Naive B cell (primary cell): ENCODE measurements around the gene PON2. TPM values are rescaled to one million over a fixed set of nuclear protein-coding genes. Genes with fewer than 3 reads are reported as not detected.
"Not testable (repeated sequence)": the region's sequence is repeated elsewhere in the genome, so short reads cannot be mapped to it uniquely, and the experiment has no call there.

Source experiments
- ATAC-seq, 2 donors: fragments of 150-1000 bp; cut with Tn5 transposase; 2 replicates each; pipeline ENCODE4 v1.10.0; 2021; ENCODE audit warnings: low read depth in 2 of 2, mild to moderate bottlenecking in 2 of 2, moderate library complexity in 2 of 2
- DNase-seq: peaks from one replicate; pipeline ENCODE4 v3.0.0; 2022
- H3K27ac Mint-ChIP-seq, 6 donors: one replicate each; pipeline ENCODE4 v1.8.0; 2020 to 2022; ENCODE audit warnings: mild to moderate bottlenecking in 6 of 6, mixed read lengths in 6 of 6, moderate library complexity in 5 of 6, inconsistent platforms in 2 of 6
- H3K27me3 Mint-ChIP-seq, 3 donors: one replicate each; pipeline ENCODE4 v1.8.0; 2021 to 2022; ENCODE audit warnings: mixed read lengths in 3 of 3, mild to moderate bottlenecking in 1 of 3
- H3K36me3 Mint-ChIP-seq, 2 donors: one replicate each; pipeline ENCODE4 v1.8.0; 2020 to 2022; ENCODE audit warnings: mixed read lengths in 2 of 2, inconsistent platforms in 1 of 2, mild to moderate bottlenecking in 1 of 2
- H3K4me1 Mint-ChIP-seq, 3 donors: one replicate each; pipeline ENCODE4 v1.8.0; 2020 to 2022; ENCODE audit warnings: mixed read lengths in 3 of 3, inconsistent platforms in 1 of 3, mild to moderate bottlenecking in 1 of 3, moderate library complexity in 1 of 3
- H3K4me3 Mint-ChIP-seq, 8 donors: one replicate each; pipeline ENCODE4 v1.8.0; 2020 to 2022; ENCODE audit warnings: mild to moderate bottlenecking in 8 of 8, mixed read lengths in 8 of 8, moderate library complexity in 8 of 8, inconsistent platforms in 2 of 8
- H3K9me3 Mint-ChIP-seq, 7 donors: one replicate each; pipeline ENCODE4 v1.8.0; 2020 to 2022; ENCODE audit warnings: mixed read lengths in 7 of 7, mild to moderate bottlenecking in 5 of 7, inconsistent platforms in 2 of 7, moderate library complexity in 1 of 7
- polyA plus RNA-seq, 6 donors: library from polyadenylated mRNA; unstranded; fragments of 300-500 nt; fragmentation: Illumina TruSeq; gene quantifications; one replicate each; pipeline ENCODE4 v1.2.3, GENCODE V29; 2021; ENCODE audit warnings: low read depth in 6 of 6

PON2 gene
- polyA plus RNA-seq, 6 donors from 2014 or later, result 1.0 to 5.1 (median 3.9) TPM

DNA sequence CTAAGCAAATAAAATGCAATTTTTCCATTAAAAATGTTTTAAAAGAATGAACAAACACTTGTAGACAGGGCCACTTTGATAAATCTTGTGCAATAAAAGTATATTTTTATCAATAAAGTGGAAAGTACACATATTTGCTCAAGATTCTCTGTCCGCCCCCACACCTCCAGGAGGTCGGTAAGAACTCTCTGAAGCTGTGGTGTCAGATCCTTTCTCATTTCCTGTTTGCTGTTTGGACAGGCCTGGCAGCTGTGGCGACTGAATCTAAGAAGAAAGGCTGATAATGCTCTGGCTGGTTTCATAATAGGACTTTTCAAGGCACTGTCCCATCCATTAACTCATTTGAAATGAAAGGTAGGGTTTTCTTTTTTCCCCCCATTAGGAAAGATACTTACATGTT, 35.6 kb upstream of the PON2 start:
- peak; percentile 9 for DNase-seq
- Mint-ChIP-seq H3K36me3 (no peaks in the 10 kb centered on the region), H3K4me1 (peaks cover 7 to 17% (median 13%) of the 10 kb centered on the region in 3 donors), H3K27me3 (peaks cover 0 to 5% (median 0%) of the 10 kb centered on the region in 3 donors), H3K9me3 (no peaks in the 10 kb centered on the region), H3K4me3 (peak overlapping the region in 1 of 8 donors; percentile 36), H3K27ac (no peak overlapping the region)
- ATAC-seq, result peak; percentile 65 to 71

DNA sequence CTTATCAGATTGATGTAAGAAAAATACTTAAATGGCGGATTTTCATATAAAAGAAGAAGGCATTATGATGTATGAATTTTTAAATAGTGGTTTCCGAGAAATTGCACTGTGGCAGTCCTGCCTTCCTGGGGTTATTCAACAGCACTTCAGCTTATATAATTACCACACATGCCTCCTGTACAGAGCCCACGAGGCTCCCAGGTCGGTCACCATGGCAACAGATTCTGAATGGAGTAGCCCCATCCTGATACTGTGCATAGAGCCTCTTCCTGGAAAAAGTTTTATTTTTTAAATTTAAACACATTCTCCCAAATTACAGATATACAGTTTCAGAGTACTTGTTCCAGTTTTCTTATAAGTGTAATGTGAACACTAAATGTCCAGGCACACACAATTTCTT, 35.0 kb upstream of the PON2 start:
- Mint-ChIP-seq H3K4me3 (no peak overlapping the region), H3K36me3 (no peaks in the 10 kb centered on the region), H3K4me1 (peaks cover 7 to 17% (median 13%) of the 10 kb centered on the region in 3 donors), H3K27ac (no peak overlapping the region), H3K9me3 (no peaks in the 10 kb centered on the region), H3K27me3 (peaks cover 0 to 5% (median 0%) of the 10 kb centered on the region in 3 donors)
- DNase-seq (no peak), ATAC-seq (no peak)

- DNase-seq (no peak), ATAC-seq (no peak)
- Mint-ChIP-seq H3K36me3 (no peaks in the 10 kb centered on the region), H3K27me3 (peaks cover 0 to 5% (median 0%) of the 10 kb centered on the region in 3 donors), H3K4me1 (peaks cover 7 to 17% (median 13%) of the 10 kb centered on the region in 3 donors), H3K9me3 (no peaks in the 10 kb centered on the region), H3K27ac (no peak overlapping the region), H3K4me3 (no peak overlapping the region)
Measured at GRCh38 chr7:95469187-95469586, 34.4 kb upstream of the PON2 start.

DNA sequence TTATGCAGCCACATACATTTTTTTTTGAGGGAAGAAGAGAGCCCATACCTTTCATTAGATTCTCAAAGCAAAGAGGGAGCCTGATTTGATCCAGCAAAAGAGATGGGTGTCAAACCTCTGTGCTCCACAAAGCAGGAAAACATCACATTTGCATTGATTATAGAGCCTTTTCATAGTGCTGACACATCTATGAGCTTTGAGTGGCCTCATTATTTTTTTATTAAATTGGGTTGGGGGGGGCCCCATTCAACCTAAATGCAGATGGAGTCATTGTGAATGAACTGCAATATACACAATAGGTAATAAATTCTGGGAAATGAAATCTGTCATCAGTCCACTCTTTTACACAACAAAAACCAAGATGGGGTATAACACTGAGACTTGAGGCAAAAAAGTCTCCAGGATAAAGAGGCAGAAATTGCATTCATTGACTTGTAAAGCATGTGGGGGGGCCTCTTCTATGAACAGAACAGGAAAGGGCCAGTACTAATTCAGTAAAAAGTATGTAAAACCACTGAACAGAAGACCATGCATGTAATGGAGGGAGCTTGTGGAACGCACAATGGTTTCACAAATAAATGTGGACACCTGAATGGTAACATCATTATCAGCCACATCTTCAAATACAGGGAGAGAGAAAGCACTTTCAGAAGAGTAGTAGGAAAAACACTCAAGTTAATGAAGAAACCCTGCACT, 33.2 kb upstream of the PON2 start:
- peaks cover 0 to 5% (median 0%) of the 10 kb centered on the region in 3 donors for H3K27me3 Mint-ChIP-seq
- no peaks in the 10 kb centered on the region for H3K9me3 Mint-ChIP-seq
- ATAC-seq (no peak), DNase-seq (no peak)
- no peak overlapping the region for H3K4me3 Mint-ChIP-seq
- peaks cover 7 to 17% (median 13%) of the 10 kb centered on the region in 3 donors for H3K4me1 Mint-ChIP-seq
- no peak overlapping the region for H3K27ac Mint-ChIP-seq
- H3K36me3 Mint-ChIP-seq, result no peaks in the 10 kb centered on the region

- not testable (repeated sequence) for H3K4me1 Mint-ChIP-seq, ATAC-seq
Measured at GRCh38 chr7:95460653-95461052, 25.8 kb upstream of the PON2 start.

GRCh38 chr7:95457947-95458346, 23.1 kb upstream of the PON2 start:
- Mint-ChIP-seq H3K27me3 (peaks cover 22 to 50% (median 37%) of the 10 kb centered on the region in 3 donors), H3K9me3 (peaks cover 7 to 59% (median 22%) of the 10 kb centered on the region in 7 donors), H3K4me1 (peaks cover 4 to 6% (median 4%) of the 10 kb centered on the region in 3 donors), H3K27ac (no peak overlapping the region), H3K36me3 (peaks cover 12 to 40% of the 10 kb centered on the region in 2 donors), H3K4me3 (no peak overlapping the region)
- DNase-seq (no peak), ATAC-seq (no peak)

More at GRCh38 chr7:95460653-95461052, 25.8 kb upstream of the PON2 start:
- H3K27me3 Mint-ChIP-seq, result peaks cover 16 to 48% (median 37%) of the 10 kb centered on the region in 3 donors
- not testable (repeated sequence) for DNase-seq, H3K27ac Mint-ChIP-seq, H3K4me3 Mint-ChIP-seq
- peaks cover 7 to 59% (median 22%) of the 10 kb centered on the region in 7 donors for H3K9me3 Mint-ChIP-seq
- H3K36me3 Mint-ChIP-seq, result peaks cover 12 to 40% of the 10 kb centered on the region in 2 donors

DNA sequence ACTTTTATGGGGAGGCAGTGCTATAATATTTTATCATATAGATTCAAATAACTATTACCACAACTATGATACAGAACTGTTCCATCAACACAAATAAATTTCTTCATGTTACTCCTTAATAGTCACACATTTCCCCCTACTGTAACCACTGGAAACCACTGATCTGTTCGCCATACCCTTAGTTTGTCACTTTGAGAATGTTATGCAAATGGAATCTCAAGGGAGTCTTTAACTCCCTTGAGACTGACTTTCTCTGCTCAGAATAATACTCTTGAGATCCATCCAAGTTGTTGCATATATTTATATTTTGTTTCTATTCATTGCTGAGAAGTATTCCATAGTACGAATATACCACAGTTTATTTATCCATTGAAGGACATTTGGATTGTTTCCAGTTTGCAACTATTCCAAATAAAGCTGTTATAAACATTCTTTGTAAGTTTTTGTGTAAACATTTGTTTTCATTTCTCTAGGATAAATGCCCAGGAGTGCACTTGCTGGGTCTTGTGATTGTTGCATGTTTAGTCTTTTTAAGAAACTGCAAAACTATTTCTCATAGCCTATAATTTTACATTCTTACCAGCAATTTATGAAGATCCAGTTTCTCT, 19.7 kb upstream of the PON2 start:
- peaks cover 0 to 15% of the 10 kb centered on the region in 2 donors for H3K36me3 Mint-ChIP-seq
- H3K9me3 Mint-ChIP-seq, result peaks cover 0 to 31% (median 9%) of the 10 kb centered on the region in 7 donors
- H3K4me1 Mint-ChIP-seq, result peaks cover 4 to 6% (median 4%) of the 10 kb centered on the region in 3 donors
- H3K27ac Mint-ChIP-seq, result no peak overlapping the region
- peaks cover 16 to 42% (median 27%) of the 10 kb centered on the region in 3 donors for H3K27me3 Mint-ChIP-seq
- H3K4me3 Mint-ChIP-seq, result no peak overlapping the region
- DNase-seq, result no peak
- ATAC-seq, result peak; percentile 65 to 67

DNA sequence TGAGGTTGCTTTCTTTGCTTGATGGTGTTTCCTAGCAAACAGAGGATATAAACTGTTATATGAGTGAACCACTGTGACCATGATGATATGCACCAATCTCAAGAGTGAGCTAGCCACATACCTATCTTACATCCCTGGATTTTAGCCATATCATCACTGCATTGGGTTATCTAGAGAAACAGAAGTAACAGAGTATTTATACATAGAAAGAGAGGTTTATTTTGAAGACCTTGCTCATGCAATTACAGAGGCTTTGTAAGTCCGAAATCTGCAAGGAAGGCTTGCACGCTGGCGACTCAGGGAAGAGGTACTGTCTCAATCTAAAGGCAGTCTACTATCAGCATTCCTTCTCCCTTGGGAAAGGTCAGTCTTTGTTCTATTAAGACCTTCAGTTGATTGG, 11.8 kb upstream of the PON2 start:
- Mint-ChIP-seq H3K36me3 (no peaks in the 10 kb centered on the region), H3K9me3 (no peaks in the 10 kb centered on the region), H3K27ac (no peak overlapping the region), H3K27me3 (peaks cover 0 to 6% (median 6%) of the 10 kb centered on the region in 3 donors), H3K4me1 (no peaks in the 10 kb centered on the region), H3K4me3 (no peak overlapping the region)
- DNase-seq, result no peak
- ATAC-seq, result no peak

GRCh38 chr7:95444796-95445195, 10.0 kb upstream of the PON2 start:
- no peak overlapping the region for H3K27ac Mint-ChIP-seq
- no peaks in the 10 kb centered on the region for H3K9me3 Mint-ChIP-seq
- H3K4me3 Mint-ChIP-seq, result no peak overlapping the region
- H3K27me3 Mint-ChIP-seq, result peaks cover 6% of the 10 kb centered on the region in 3 donors
- H3K36me3 Mint-ChIP-seq, result no peaks in the 10 kb centered on the region
- DNase-seq (no peak), ATAC-seq (no peak)
- H3K4me1 Mint-ChIP-seq, result no peaks in the 10 kb centered on the region

DNA sequence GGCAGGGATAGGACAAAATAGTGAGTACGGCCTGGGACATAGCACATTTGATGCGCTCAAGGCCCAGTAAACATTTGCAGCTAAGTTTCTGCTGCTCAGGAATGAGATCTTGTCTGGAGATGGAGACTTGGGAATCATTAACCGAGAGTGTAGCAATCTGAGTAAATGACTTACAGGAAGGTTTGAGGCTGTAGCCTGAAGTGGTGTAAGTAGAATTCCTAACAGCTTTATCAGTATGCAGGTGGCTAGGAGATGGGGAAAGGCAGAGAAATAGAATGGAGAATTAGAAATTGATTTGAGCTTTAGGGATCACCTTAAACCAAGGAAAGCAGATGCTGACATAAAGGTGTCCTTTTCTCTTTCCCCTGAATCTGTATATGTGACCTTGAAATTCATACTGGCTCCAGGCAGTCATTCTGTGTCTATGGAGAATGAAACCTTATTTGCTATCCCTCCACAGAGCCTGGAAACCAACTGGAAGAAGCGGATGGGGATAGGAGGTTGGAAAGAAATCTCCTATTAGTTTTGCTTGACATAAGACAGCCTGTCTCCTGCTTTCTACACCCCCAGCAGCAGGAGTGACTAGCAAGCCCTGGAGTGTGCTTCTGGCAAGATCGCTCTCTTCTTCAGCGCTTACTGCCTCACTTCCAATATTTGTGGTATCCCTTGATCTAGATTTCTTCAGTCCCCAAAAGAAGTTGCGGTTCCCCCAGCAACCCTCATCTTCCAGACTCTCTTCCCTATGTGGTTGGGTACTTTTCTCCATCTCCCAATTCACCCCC, 6.4 kb upstream of the PON2 start:
- no peak for DNase-seq
- Mint-ChIP-seq H3K27me3 (peaks cover 6% of the 10 kb centered on the region in 3 donors), H3K36me3 (no peaks in the 10 kb centered on the region), H3K4me1 (no peaks in the 10 kb centered on the region), H3K4me3 (peak overlapping the region in 1 of 8 donors; percentile 1), H3K9me3 (no peaks in the 10 kb centered on the region), H3K27ac (no peak overlapping the region)
- ATAC-seq, result no peak

- Mint-ChIP-seq H3K27me3 (peaks cover 6% of the 10 kb centered on the region in 3 donors), H3K4me3 (no peak overlapping the region), H3K36me3 (no peaks in the 10 kb centered on the region), H3K4me1 (peaks cover 0 to 2% (median under 1%) of the 10 kb centered on the region in 3 donors), H3K27ac (no peak overlapping the region), H3K9me3 (no peaks in the 10 kb centered on the region)
- DNase-seq (no peak), ATAC-seq (no peak)
Measured at GRCh38 chr7:95440394-95441038, 5.7 kb upstream of the PON2 start.

DNA sequence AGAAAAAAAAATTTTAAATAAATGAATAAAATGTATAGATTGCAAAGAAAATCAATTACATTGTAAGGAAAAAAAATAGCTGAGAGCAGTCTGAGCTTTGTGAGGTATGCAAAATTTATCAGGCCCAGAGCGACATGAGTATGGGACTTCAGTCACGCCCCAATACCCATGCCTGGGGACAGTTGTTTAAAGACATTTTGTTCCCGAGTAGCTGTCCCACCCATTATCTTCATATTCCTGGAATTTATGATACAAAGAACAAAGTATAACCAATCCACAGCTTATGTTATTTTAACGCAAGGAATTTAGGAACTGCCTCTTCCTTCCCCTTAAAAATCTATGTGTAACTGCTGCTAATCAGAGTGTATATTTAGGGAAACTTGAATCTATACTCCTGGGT, 1.6 kb upstream of the PON2 start:
- DNase-seq, result no peak
- Mint-ChIP-seq H3K4me1 (peaks cover 18% of the 10 kb centered on the region in 3 donors), H3K9me3 (peaks cover 0 to 2% (median 0%) of the 10 kb centered on the region in 7 donors), H3K27me3 (peaks cover 0 to 6% (median 6%) of the 10 kb centered on the region in 3 donors), H3K36me3 (no peaks in the 10 kb centered on the region), H3K27ac (peak overlapping the region in 1 of 6 donors; percentile 52), H3K4me3 (peak overlapping the region in 1 of 8 donors; percentile 80)
- ATAC-seq, result no peak

GRCh38 chr7:95435422-95435780, 573 bp upstream of the PON2 start:
- Mint-ChIP-seq H3K4me1 (peaks cover 18% of the 10 kb centered on the region in 3 donors), H3K27me3 (peaks cover 0 to 6% (median 2%) of the 10 kb centered on the region in 3 donors), H3K4me3 (peak overlapping the region; percentile 80 to 95 (median 88)), H3K27ac (peak overlapping the region in 4 of 6 donors; percentile 1 to 81 (median 54)), H3K9me3 (peaks cover 0 to 2% (median 0%) of the 10 kb centered on the region in 7 donors), H3K36me3 (no peaks in the 10 kb centered on the region)
- peak in 1 of 2 donors; percentile 11 for ATAC-seq
- DNase-seq, result no peak
